Skeletal muscle cell (primary cell): ENCODE data around the gene VLDLR.

Source experiments
- DNase-seq: peaks from one replicate; pipeline ENCODE4 v3.0.0-alpha.2; 2010; ENCODE audit warnings: low read depth
- H3K4me3 ChIP-seq: 2 replicates; pipeline ENCODE4 v1.5.1; 2011; ENCODE audit warnings: low read depth, mild to moderate bottlenecking, control low read depth, low read length, moderate library complexity

VLDLR gene

DNA sequence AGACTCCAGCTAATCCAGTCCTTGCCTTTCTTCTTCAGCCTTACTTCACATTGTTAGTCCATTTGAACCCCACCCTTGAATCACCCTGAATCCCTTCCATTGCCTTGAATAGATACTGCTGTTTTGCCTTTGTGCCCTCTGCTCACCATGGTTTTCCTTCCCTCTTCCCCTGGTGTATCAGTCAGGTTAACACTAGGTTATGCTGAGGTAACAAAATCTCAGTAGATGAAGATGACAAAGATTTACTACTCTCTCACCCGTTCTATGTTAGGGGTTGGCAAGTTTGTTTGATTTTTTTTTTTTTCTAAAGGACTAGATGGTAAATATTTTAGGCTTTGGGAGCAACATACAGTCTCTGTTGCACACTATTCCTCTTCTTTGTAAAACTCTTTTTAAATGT is 3.3 kb upstream of the VLDLR start:
- no peak for DNase-seq
- no peak overlapping the region for H3K4me3 ChIP-seq

GRCh38 chr9:2620919-2621721 is 467 bp upstream of the VLDLR start:
- H3K4me3 ChIP-seq = peak overlapping the region; percentile 80
- DNase-seq = peak; percentile 49

- H3K4me3 ChIP-seq = peak overlapping the region; percentile 80
- DNase-seq = no peak
Observed at GRCh38 chr9:2622461-2623287, 1.1 kb downstream of the VLDLR start.

DNA sequence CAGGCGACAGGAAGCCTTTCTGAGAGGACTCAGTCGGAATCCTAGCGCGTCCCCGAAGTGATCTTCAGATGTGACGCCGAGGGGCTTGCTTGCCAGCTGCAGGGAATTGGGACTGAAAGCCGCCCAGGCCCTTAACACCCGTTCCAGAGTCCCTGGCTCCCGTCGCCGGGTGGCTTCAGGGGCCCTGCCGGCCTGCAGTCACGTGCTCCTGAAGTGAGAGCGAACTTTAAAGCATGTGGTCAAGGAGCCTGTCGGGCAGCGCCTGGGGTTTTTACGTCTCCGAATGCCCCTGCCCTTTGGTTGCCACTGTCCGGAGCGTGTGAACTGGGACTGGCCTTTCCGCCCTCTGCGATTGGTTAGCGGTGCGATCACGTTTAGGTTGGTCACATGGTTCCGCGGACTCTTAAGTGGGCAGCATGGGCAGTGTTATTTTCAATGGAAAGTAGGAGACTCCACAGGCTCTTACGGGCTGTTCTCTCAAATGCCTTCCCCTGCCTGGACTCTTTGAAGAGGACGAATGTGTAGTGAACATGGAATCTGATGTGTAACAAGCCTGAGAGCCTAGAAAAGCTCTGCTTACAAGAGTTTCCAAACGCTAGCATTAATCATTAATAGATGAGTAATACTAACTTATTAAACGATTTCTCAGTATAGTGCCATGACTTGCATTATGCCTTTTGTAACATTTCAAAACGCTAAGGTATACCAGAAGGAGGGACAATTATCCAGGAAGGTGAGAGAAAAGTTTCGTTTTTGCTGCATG is 1.9 kb downstream of the VLDLR start:
- H3K4me3 ChIP-seq = peak overlapping the region; percentile 80
- DNase-seq = no peak

DNA sequence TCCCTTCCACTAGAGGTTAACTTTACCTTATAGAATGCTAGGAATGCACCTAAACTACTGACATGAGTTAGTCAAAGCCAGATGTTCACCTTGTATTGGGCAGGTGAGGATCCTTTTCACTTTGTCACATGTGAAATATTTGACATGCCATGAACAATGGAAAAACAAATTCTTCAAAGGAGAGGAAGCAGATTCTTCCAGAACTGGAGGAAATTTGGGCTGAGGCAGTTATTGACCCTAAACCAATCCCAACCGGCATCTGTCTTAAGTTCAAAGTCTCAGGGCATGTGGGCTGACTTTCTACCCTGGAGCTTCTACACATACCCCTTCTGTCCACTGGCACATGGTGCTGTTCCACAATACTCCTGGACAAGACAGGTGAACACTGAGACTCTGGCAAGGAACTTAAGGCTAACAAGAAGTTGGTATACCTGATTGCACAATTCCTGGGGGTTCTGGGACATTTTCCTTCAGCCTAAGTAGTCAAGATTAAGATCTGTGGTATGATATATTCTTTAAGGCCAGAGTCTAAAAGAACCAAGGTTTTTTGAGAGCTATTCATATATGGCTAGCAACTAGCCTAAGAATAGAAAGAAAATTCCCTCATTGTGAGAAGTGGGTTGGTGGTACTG is 2.6 kb downstream of the VLDLR start:
- DNase-seq = no peak
- no peak overlapping the region for H3K4me3 ChIP-seq

DNA sequence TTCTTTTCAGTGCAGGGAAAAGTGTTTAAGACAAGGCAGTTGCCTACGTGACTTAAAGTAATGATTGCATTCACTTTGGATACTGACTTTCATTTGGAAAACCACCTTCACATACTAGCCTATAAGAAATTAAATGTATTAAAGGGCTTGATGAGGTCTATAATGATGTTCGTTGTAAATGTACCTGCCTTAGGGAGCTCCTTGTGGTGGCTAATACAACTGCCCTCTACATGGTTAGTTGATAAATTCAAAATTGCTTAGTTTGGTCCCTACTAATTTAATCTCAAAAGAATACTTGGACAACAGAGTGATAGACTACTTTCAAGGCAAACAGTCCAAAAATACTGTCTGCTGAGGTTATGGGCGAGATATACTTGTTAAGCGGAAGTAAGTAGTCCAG is 3.8 kb downstream of the VLDLR start:
- DNase-seq = no peak
- H3K4me3 ChIP-seq = no peak overlapping the region

DNA sequence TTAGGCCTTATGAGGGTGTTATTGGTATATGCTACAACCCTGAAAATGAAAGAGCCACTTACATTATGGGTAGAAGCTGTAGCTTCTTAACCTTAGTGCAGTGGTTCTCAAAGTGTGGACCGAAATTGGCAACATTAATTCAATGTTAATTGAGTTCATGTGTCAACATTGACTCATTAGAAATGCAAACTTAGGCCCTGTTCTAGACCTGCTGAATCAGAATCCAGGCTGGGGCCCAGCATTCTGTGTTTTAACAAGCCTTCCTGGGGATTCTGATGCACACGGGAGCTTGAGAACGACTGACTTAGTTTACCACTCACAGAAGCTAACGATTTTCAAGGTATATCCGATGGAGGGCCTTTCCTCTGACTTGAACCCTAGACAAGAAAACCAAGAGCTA is 7.3 kb downstream of the VLDLR start:
- H3K4me3 ChIP-seq = no peak overlapping the region
- no peak for DNase-seq

- DNase-seq = no peak
- no peak overlapping the region for H3K4me3 ChIP-seq
Observed at GRCh38 chr9:2630158-2630557, 8.6 kb downstream of the VLDLR start.

GRCh38 chr9:2631263-2631662 is 9.7 kb downstream of the VLDLR start:
- H3K4me3 ChIP-seq = no peak overlapping the region
- no peak for DNase-seq

- DNase-seq = no peak
- H3K4me3 ChIP-seq = peak overlapping the region; percentile 24
Observed at GRCh38 chr9:2634153-2634552, 12.6 kb downstream of the VLDLR start.

GRCh38 chr9:2634818-2635217 is 13.2 kb downstream of the VLDLR start:
- H3K4me3 ChIP-seq = no peak overlapping the region
- no peak for DNase-seq

DNA sequence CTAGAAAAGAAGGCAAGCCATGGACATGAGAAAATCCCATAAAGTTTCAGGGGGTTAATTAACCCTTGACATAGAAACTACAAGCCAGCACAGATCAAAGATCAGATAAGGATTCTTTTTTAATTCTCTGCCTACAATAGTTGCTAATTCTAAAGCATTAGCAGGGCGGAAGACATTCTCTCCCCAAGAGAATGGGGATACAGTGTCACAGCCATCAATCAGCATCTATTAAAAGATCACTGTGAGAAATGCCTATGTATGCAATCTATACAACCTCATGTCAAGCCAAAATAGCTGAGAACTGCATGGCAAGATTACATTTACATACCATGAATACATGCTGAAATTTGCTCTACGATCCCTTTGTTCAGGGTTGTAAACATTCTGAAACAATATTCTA is 14.3 kb downstream of the VLDLR start:
- no peak overlapping the region for H3K4me3 ChIP-seq

GRCh38 chr9:2637390-2637789 is 15.8 kb downstream of the VLDLR start:
- no peak for DNase-seq
- no peak overlapping the region for H3K4me3 ChIP-seq

More for the DNA sequence above, 14.3 kb downstream of the VLDLR start:
- DNase-seq = no peak

GRCh38 chr9:2638871-2639673 is 17.5 kb downstream of the VLDLR start:
- no peak overlapping the region for H3K4me3 ChIP-seq
- no peak for DNase-seq

DNA sequence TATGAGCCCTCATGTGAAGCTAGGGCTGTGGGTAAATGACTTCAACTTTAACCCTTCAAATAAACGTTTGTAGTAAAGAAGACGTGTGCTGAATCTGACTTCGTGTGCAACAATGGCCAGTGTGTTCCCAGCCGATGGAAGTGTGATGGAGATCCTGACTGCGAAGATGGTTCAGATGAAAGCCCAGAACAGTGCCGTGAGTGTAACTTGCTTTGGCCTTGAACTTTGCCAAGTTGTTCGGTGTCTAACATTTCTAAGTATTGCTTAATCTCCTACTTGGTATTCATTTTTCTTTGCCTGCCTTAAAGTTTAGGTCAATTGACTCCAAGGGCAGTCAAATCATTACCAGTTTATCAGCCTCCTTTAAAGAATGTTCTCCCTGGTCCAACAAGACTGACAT is 18.2 kb downstream of the VLDLR start:
- H3K4me3 ChIP-seq = no peak overlapping the region
- no peak for DNase-seq

DNA sequence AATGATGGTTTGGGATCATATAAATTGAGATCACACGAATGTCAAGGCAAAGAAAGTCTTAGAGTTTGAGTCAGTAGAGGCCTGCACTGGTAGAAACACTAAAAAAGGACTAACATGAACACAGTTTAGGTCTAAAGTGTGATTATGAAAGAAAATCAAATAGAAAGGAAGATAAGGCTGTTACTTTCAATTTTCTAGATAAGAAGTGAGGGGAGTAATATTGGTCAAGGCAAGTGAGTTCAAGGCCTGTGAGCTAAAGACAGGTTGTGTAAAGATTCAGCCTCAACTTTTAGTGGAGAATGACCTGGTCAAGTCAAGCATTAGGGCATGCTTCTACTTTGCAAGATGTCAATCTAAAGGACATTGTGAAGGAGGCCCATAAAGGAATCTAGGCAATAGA is 19.0 kb downstream of the VLDLR start:
- H3K4me3 ChIP-seq = no peak overlapping the region
- no peak for DNase-seq

DNA sequence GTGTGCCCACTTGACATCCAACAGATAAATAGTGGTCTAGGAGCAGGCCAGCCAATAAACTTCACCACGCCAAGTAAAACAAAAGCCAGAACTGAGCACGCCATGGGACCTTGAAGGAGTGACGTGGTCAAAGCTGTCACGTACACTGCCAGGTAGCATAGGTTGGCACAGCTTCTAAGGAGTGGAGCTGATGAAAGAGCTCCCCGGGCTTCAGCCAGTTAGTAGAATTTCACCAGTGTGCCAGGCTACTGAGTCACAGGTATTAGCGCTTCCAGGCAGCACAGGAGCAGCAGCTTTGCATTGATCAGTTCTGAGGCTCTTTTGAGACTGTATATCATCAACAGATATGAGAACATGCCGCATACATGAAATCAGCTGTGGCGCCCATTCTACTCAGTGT is 19.4 kb downstream of the VLDLR start:
- DNase-seq = no peak

DNA sequence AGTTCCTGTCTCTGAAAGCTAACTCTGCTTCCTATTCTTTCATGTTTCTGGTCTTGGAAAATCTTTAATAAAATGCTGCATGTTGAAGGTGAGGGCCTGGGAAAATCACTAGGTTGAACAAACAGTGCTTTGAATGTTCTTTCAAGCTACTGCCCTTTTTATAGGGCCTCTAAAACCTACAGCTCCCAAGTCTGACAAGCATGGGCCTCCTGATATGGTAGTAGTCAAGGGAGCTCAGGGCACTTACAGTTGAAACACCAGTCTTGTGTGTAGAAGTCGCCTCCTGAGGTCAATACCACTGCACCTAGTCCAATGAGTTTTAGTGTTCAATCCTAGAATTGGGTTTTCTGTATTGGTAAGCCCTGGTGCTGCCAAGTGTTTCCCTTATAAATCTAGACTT is 20.5 kb downstream of the VLDLR start:
- DNase-seq = no peak

More for the DNA sequence above, 19.4 kb downstream of the VLDLR start:
- H3K4me3 ChIP-seq = no peak overlapping the region

GRCh38 chr9:2645569-2645968 is 24.0 kb downstream of the VLDLR start:
- no peak overlapping the region for H3K4me3 ChIP-seq
- DNase-seq = no peak

More for the DNA sequence above, 20.5 kb downstream of the VLDLR start:
- H3K4me3 ChIP-seq = no peak overlapping the region
